Mucosa of stomach (tissue), 1 donor: ENCODE results near the gene AGMO.

ENCODE experiments used
- H3K27me3 ChIP-seq: one replicate; pipeline ENCODE4 v1.7.0; 2013; ENCODE audit warnings: mild to moderate bottlenecking, low read length; ENCODE audit not compliant: control insufficient read depth, insufficient read depth
- H3K36me3 ChIP-seq: one replicate; pipeline ENCODE4 v1.7.0; 2013; ENCODE audit warnings: low read length; ENCODE audit not compliant: control insufficient read depth, insufficient read depth
- H3K4me1 ChIP-seq: one replicate; pipeline ENCODE4 v1.7.0; 2013; ENCODE audit warnings: mild to moderate bottlenecking, low read length; ENCODE audit not compliant: control insufficient read depth, insufficient read depth
- H3K4me3 ChIP-seq: one replicate; pipeline ENCODE4 v1.7.0; 2013; ENCODE audit warnings: low read length
- H3K9ac ChIP-seq: one replicate; pipeline ENCODE4 v1.7.0; 2013; ENCODE audit warnings: mild to moderate bottlenecking, low read length, moderate library complexity
- H3K9me3 ChIP-seq: one replicate; pipeline ENCODE4 v1.7.0; 2013; ENCODE audit warnings: mild to moderate bottlenecking, low read length, moderate library complexity; ENCODE audit not compliant: control insufficient read depth
- donor health status: Pancreatic carcinoma.

The AGMO gene

DNA sequence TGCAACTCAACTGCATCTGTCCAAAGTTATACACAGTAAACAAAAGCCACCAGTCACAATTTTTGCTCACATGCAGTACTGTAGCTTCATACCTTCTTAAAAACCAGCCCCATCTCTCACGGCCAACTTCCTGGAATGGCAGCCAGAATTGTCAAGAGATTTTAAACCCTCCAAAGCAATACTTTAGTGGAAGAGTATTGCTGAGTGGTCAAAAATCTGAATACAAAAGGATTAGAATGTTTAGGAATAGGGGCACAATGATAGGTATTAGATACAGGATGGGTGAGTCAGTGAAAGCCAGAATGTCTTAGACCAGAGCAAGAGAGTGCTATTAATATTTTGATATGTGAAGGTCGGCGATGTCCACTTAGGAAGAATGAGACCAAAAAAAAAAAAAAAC lies 193.9 kb downstream of the AGMO start:
- H3K36me3 ChIP-seq: no peaks in the 10 kb centered on the region
- H3K4me1 ChIP-seq: no peaks in the 10 kb centered on the region
- no peaks in the 10 kb centered on the region for H3K27me3 ChIP-seq
- no peaks in the 10 kb centered on the region for H3K9me3 ChIP-seq
- no peak overlapping the region for H3K4me3 ChIP-seq
- H3K9ac ChIP-seq: no peak overlapping the region

DNA sequence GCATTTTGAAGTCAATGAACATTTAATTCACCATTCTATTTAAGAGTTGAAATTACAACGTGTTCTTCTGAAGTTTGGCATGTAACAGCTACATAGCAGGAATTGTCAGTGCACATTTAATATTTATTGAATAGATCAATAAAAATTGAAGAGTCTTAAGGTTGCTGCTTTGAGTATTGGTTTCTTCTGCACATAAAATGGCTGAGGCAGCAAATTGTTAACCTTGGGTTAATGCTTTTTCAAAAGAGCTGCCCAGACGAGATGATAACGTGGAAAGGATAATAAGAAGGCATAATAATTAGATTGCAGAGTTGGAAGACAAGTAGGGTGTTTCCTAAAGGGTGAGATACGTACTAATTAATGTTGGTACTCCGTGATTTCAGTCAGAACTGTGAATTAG lies 203.7 kb downstream of the AGMO start:
- Histone ChIP-seq H3K4me3 (no peak overlapping the region), H3K9me3 (no peaks in the 10 kb centered on the region), H3K36me3 (no peaks in the 10 kb centered on the region), H3K27me3 (no peaks in the 10 kb centered on the region), H3K4me1 (no peaks in the 10 kb centered on the region), H3K9ac (no peak overlapping the region)

DNA sequence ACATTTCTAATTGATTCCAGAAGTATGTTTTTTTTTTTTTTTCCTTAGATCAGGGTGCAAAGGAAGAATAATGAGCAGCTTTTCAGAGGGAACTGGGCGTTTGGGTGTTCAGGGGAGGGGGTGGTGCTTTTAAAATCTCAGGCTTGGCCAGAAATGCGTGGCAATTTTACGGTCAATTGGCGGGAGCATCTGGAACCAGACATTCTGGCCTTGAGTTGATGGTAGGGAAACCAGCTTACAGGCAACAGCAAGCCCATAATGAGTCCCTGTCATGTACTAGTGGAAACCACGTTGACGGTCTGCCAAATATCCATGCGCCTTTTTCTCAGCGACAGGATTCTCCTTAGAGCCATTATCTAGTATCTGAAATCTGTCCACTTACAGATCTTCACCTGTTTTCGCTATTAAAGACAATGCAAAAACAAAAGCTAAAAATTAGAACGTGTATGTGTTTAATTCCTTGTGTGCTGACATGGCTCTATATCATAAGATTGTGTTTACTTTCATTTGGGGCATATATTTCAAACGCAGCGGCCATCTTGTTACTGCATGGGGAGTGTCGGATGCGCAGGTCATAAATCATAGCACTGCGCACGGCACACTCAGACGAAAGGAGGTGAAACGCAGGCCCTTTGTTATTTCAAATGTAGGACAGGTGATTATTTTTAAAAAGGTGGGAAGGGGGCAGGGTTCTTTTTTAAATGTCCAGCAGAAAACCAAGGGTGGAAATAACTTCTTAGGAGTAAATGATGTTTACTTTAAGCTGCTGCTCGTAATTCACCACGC lies 209.2 kb downstream of the AGMO start:
- Histone ChIP-seq H3K9me3 (no peaks in the 10 kb centered on the region), H3K27me3 (no peaks in the 10 kb centered on the region), H3K4me1 (no peaks in the 10 kb centered on the region), H3K9ac (no peak overlapping the region), H3K36me3 (no peaks in the 10 kb centered on the region), H3K4me3 (no peak overlapping the region)

DNA sequence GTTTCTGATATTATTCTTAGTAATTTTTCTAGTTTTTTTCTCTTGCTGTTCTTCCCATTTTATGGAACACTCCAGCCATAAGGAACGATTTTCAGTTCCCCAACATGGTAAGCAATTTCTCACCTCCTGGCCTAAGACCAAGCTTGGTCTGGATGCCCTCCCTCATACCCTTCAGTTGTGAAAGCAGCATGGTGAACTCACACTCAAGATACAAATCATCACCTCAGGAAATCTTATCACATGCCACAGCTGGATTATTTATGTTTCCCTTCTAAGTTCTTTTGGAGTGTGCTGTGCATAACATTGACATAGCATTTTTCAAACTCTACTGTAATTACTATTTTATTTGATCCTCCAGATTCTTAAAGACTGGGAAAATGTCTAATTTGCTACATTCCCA lies 216.6 kb downstream of the AGMO start:
- Histone ChIP-seq H3K9me3 (no peaks in the 10 kb centered on the region), H3K4me1 (no peaks in the 10 kb centered on the region), H3K4me3 (no peak overlapping the region), H3K9ac (no peak overlapping the region), H3K36me3 (no peaks in the 10 kb centered on the region), H3K27me3 (no peaks in the 10 kb centered on the region)

DNA sequence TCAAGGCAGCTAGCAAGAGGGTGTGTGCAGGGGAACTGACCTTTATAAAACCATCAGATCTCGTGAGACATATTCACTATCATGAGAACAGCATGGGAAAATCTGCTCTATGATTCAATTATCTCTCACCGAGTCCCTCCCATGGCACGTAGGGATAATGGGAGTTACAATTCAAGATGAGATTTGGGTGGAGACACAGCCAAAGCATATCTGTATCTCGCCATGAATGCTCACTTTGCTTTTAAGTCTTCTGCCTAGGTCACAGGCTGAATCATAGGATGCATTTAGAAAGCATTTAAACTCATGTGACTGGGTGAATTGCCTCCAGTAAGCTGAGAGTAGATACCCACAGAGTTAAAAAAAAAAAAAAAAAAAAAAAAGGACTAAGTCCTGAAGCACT lies 220.0 kb downstream of the AGMO start:
- no peaks in the 10 kb centered on the region for H3K36me3 ChIP-seq
- H3K27me3 ChIP-seq: no peaks in the 10 kb centered on the region
- H3K4me1 ChIP-seq: no peaks in the 10 kb centered on the region
- no peak overlapping the region for H3K4me3 ChIP-seq
- no peak overlapping the region for H3K9ac ChIP-seq
- no peaks in the 10 kb centered on the region for H3K9me3 ChIP-seq

DNA sequence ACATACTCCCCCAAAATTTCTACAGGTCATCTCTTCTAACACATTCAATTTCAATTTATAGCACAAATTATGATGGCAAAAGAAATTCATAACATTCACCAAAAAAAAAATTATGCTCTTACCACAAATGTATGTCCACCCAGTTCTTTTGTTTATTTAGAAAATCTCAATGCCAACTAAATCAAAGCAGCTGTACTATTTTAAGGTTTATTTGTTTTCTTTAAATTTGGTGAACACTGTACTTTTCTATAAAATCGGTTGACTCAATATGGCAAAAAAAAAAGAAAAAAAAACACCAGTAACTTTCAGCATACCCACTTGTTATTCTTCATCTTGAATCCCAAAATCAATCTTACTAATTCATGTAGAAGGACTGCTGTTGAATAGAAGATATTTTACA lies 225.7 kb downstream of the AGMO start:
- H3K27me3 ChIP-seq: no peaks in the 10 kb centered on the region
- no peaks in the 10 kb centered on the region for H3K4me1 ChIP-seq
- H3K9me3 ChIP-seq: no peaks in the 10 kb centered on the region
- no peaks in the 10 kb centered on the region for H3K36me3 ChIP-seq
- no peak overlapping the region for H3K4me3 ChIP-seq
- H3K9ac ChIP-seq: no peak overlapping the region

DNA sequence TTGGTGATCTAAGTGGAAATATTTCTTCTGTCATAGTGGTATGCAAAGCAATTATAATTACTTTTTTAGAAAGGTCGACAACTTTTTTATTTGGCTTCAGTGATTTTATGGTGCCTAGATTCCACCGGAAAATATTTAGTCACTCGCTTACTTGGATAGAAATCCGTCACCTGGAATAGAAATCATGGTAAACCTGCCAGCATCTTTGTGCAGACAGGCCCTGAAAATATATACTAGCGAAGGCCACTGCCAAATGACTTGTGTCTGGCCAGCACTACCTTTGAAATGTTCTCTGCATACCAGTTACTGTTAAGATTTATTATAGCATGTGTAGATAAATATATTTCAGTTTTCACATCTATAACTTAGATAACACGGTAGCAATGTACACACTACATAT lies 226.4 kb downstream of the AGMO start:
- H3K36me3 ChIP-seq: no peaks in the 10 kb centered on the region
- no peaks in the 10 kb centered on the region for H3K9me3 ChIP-seq
- H3K27me3 ChIP-seq: no peaks in the 10 kb centered on the region

DNA sequence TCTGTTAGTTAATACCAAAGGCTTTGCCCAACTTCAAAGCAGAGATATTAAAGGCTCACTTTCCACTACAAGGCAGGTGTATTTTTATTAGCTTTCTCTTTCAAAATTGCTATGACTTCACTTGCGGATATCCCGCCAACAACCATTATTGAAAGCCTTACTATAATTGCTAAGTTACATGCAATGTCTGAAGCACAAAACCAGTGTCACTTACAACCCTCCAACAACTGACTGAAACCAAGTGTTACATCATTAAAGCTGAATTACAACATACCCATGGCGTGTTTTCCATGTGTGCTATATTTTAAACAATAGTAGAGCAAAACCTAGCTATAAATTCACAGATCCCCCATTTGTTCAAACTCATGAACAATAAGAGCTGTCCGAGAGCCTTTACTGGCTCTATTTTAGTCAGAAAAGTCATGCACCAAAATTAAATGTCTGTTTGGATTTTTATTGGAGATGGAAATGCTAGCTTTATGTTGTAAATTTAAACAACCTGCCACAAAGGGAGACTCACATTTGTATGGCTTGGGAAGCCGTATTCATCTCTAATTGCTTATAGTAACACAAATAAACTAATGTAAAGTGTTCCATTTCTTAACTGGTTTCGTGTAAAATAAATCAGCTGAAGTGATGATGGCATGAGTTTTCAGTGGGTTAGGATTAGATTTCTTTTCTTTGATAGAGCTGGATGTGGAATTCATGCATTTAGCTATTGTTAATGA lies 227.1 kb downstream of the AGMO start:
- Histone ChIP-seq H3K4me3 (no peak overlapping the region), H3K27me3 (no peaks in the 10 kb centered on the region), H3K9me3 (no peaks in the 10 kb centered on the region), H3K36me3 (no peaks in the 10 kb centered on the region), H3K4me1 (no peaks in the 10 kb centered on the region), H3K9ac (no peak overlapping the region)

More for the DNA sequence above, 226.4 kb downstream of the AGMO start:
- Histone ChIP-seq H3K9ac (no peak overlapping the region), H3K4me3 (no peak overlapping the region), H3K4me1 (no peaks in the 10 kb centered on the region)

DNA sequence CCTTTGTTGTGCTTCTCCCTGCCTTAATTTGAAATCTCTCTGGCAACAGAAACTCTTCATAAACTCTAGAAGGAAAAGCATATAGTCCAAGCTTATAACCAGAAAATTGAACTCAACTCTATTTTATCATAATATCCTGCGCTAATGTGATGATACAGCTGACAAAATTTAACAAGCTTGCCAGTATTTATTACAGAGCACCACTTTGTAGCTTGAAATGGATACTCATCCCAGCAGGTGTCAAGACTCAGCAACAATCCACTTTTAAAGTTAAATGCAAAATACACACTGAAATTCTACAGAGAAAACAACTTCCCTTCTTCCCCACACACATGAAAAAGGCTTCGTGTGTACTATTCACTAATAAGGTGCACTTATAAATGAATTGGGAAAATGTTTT lies 228.9 kb downstream of the AGMO start:
- Histone ChIP-seq H3K9ac (no peak overlapping the region), H3K36me3 (no peaks in the 10 kb centered on the region), H3K9me3 (no peaks in the 10 kb centered on the region), H3K27me3 (no peaks in the 10 kb centered on the region), H3K4me1 (no peaks in the 10 kb centered on the region), H3K4me3 (no peak overlapping the region)

DNA sequence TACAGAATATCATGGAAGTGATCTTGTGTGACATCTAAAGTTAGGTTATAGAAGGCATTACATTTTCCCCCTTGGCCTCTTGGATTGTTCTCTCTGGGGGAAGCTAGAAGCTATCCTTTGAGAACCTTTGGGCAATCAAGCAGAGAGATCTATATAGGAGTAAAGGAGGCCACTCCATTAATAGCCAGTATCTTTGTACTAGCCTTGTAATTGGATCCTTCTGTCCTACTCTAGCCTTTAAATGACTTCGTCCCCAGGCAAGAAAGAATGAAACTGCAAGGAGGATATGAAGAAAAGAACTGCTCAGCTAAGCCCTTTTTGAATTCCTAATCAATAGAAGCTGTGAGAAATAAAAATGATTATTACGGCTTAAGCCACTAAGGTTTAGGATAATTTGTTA lies 230.9 kb downstream of the AGMO start:
- no peak overlapping the region for H3K4me3 ChIP-seq
- no peak overlapping the region for H3K9ac ChIP-seq
- H3K9me3 ChIP-seq: no peaks in the 10 kb centered on the region
- no peaks in the 10 kb centered on the region for H3K27me3 ChIP-seq
- no peaks in the 10 kb centered on the region for H3K36me3 ChIP-seq
- no peaks in the 10 kb centered on the region for H3K4me1 ChIP-seq

DNA sequence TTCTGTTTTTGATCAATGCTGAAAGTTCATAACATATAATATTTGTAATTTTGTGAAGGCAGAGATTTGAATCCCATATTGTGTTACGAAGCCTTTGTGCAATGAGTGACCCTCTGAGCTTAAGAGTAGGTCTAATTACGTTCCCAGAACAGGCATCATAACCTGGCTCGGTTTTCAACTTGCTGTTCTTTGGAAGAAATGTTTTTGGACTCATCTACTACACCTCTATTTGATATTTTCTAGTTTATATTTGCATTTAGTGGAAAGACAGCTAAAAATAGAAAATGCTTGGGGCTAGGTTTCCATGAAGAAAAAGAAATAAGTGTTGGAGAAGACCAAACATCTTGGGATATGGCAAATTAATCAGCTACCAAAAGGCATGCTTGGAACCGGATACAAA lies 234.8 kb downstream of the AGMO start:
- no peaks in the 10 kb centered on the region for H3K4me1 ChIP-seq
- no peaks in the 10 kb centered on the region for H3K9me3 ChIP-seq
- H3K9ac ChIP-seq: no peak overlapping the region
- H3K36me3 ChIP-seq: no peaks in the 10 kb centered on the region
- H3K4me3 ChIP-seq: no peak overlapping the region
- no peaks in the 10 kb centered on the region for H3K27me3 ChIP-seq

DNA sequence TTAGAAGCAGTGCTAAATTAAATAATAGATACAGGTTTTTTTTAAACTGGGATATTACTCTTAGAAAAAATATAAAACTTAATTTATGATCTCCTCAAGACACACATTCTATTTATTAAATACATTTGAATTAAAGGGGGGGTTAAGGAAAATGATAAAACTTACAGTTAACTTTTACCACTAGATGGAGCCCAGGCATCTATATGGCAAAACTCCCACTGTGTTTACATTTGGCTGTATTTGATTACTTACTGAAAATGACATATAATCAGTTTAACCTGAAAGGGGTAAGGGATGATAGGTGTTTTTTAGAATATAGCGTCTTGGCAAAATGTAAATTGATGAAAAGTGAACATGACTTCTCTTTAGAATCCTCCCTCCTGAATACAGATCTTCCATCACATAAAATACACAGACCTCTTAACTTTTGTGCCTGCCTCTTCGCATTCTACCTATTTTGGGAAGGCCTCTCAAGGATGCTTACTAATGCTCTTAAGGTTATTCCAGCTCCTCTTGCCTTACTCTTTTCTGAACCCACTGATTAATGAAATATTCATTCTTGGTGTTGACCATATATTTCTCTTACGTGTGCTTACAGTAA lies 235.7 kb downstream of the AGMO start:
- Histone ChIP-seq H3K27me3 (no peaks in the 10 kb centered on the region), H3K4me1 (no peaks in the 10 kb centered on the region), H3K9me3 (no peaks in the 10 kb centered on the region), H3K4me3 (no peak overlapping the region), H3K36me3 (no peaks in the 10 kb centered on the region), H3K9ac (no peak overlapping the region)
